Osteocyte (in vitro differentiated cells): ENCODE measurements around the gene ZNF468. TPM values are rescaled to one million over a fixed set of nuclear protein-coding genes. Genes with fewer than 3 reads are reported as not detected.
"Not testable (repeated sequence)": the region's sequence is repeated elsewhere in the genome, so short reads cannot be mapped to it uniquely, and the experiment has no call there.

Source experiments
- DNase-seq: peaks from one replicate; pipeline ENCODE4 v3.0.0; 2021; ENCODE audit warnings: mixed read lengths; ENCODE audit not compliant: unreplicated experiment; ENCODE audit errors: extremely low spot score
- H3K27ac Mint-ChIP-seq: one replicate; pipeline ENCODE4 v1.8.0; 2021; ENCODE audit warnings: mild to moderate bottlenecking, mixed read lengths; ENCODE audit not compliant: unreplicated experiment
- H3K27me3 Mint-ChIP-seq: one replicate; pipeline ENCODE4 v1.8.0; 2021; ENCODE audit warnings: mixed read lengths; ENCODE audit not compliant: unreplicated experiment
- H3K36me3 Mint-ChIP-seq: one replicate; pipeline ENCODE4 v1.8.0; 2021; ENCODE audit warnings: mixed read lengths; ENCODE audit not compliant: unreplicated experiment
- H3K4me1 Mint-ChIP-seq: one replicate; pipeline ENCODE4 v1.8.0; 2021; ENCODE audit warnings: mixed read lengths; ENCODE audit not compliant: unreplicated experiment
- H3K4me3 Mint-ChIP-seq: one replicate; pipeline ENCODE4 v1.8.0; 2021; ENCODE audit warnings: mild to moderate bottlenecking, moderate library complexity, mixed read lengths; ENCODE audit not compliant: unreplicated experiment
- H3K9me3 Mint-ChIP-seq: one replicate; pipeline ENCODE4 v1.8.0; 2021; ENCODE audit warnings: mixed read lengths; ENCODE audit not compliant: unreplicated experiment
- CTCF ChIP-seq: fragments of 200-600 bp; sonication (generic); IDR thresholded peaks from 2 replicates; pipeline ENCODE4 v1.5.0; 2021; ENCODE audit warnings: antibody characterized with exemption, mild to moderate bottlenecking, moderate library complexity
- long read RNA-seq: library from polyadenylated mRNA; unstranded; transcript quantifications from one replicate; pipeline ENCODE4 v2.0.0, GENCODE V29; 2021
- total RNA-seq: library from RNA; stranded (reverse); gene quantifications from 2 replicates; pipeline ENCODE4 v1.2.1, GENCODE V29; 2021

ZNF468 gene
- 16.0 and 16.9 TPM in 2 replicates for total RNA-seq
- long read RNA-seq, full-length matches to known transcripts: 63 of 83 reads
- long read RNA-seq, partial matches to known transcripts: 1 of 83 reads
- long read RNA-seq, other reads (novel, unspliced or antisense): 19 of 83 reads

- Mint-ChIP-seq H3K27ac (peak within 1 kb of the TSS; percentile 91), H3K36me3 (peaks cover 19% of the 10 kb centered on the region), H3K4me3 (peak within 1 kb of the TSS; percentile 90), H3K9me3 (peaks cover 15% of the 10 kb centered on the region), H3K4me1 (peaks cover 15% of the 10 kb centered on the region)
- H3K27me3 Mint-ChIP-seq: not testable (repeated sequence)
- peak; percentile 92 for DNase-seq
Observed at GRCh38 chr19:52857378-52858191, at the start of gene ZNF468. TSS of gene ZNF468 (minus strand) at chr19:52857619. CDS start at chr19:52854272, 3,347 bp downstream.

GRCh38 chr19:52904052-52904780 is 46.8 kb upstream of the ZNF468 start:
- DNase-seq, H3K27ac Mint-ChIP-seq, H3K4me1 Mint-ChIP-seq, H3K27me3 Mint-ChIP-seq, H3K4me3 Mint-ChIP-seq: not testable (repeated sequence)
- peaks cover 33% of the 10 kb centered on the region for H3K36me3 Mint-ChIP-seq
- peaks cover 23% of the 10 kb centered on the region for H3K9me3 Mint-ChIP-seq

- no peak overlapping the region for H3K27ac Mint-ChIP-seq
- H3K4me1 Mint-ChIP-seq: peaks cover 14% of the 10 kb centered on the region
- TF ChIP-seq CTCF: no peak
- DNase-seq: no peak
- no peaks in the 10 kb centered on the region for H3K27me3 Mint-ChIP-seq
- H3K9me3 Mint-ChIP-seq: peaks cover 12% of the 10 kb centered on the region
- H3K36me3 Mint-ChIP-seq: peaks cover 17% of the 10 kb centered on the region
- no peak overlapping the region for H3K4me3 Mint-ChIP-seq
Observed at GRCh38 chr19:52901842-52902241, 44.4 kb upstream of the ZNF468 start.

- Mint-ChIP-seq H3K27ac (peak overlapping the region; percentile 96), H3K4me3 (peak overlapping the region; percentile 88), H3K4me1 (peaks cover 17% of the 10 kb centered on the region), H3K36me3 (peaks cover 12% of the 10 kb centered on the region)
- not testable (repeated sequence) for H3K27me3 Mint-ChIP-seq, H3K9me3 Mint-ChIP-seq, DNase-seq
Observed at GRCh38 chr19:52898596-52898995, 41.2 kb upstream of the ZNF468 start.

- Mint-ChIP-seq H3K27ac (peak overlapping the region; percentile 96), H3K4me3 (peak overlapping the region; percentile 88), H3K9me3 (no peaks in the 10 kb centered on the region), H3K36me3 (peaks cover 15% of the 10 kb centered on the region), H3K4me1 (peaks cover 17% of the 10 kb centered on the region), H3K27me3 (no peaks in the 10 kb centered on the region)
- DNase-seq: no peak
- TF ChIP-seq CTCF: no peak
Observed at GRCh38 chr19:52898101-52898500, 40.7 kb upstream of the ZNF468 start.

- peak; percentile 97 for DNase-seq
- peak within 1 kb of the TSS; percentile 88 for H3K4me3 Mint-ChIP-seq
- no peaks in the 10 kb centered on the region for H3K27me3 Mint-ChIP-seq
- H3K9me3 Mint-ChIP-seq: no peaks in the 10 kb centered on the region
- peaks cover 17% of the 10 kb centered on the region for H3K4me1 Mint-ChIP-seq
- peak within 1 kb of the TSS; percentile 96 for H3K27ac Mint-ChIP-seq
- H3K36me3 Mint-ChIP-seq: peaks cover 21% of the 10 kb centered on the region
- TF ChIP-seq CTCF: no peak
Observed at GRCh38 chr19:52897138-52897935, 39.9 kb upstream of the ZNF468 start, which contains the start of gene ZNF320. TSS of gene ZNF320 (minus strand) at chr19:52897635. CDS start at chr19:52890255, 7,380 bp downstream.
